HG03066 (cell line): ENCODE data around the gene PCDHB14.

Experiments used
- ATAC-seq: cut with Tn5 transposase; IDR thresholded peaks from one replicate; pipeline ENCODE4 v1.9.1; 2021; ENCODE audit warnings: low read depth; ENCODE audit not compliant: unreplicated experiment

PCDHB14 gene

DNA sequence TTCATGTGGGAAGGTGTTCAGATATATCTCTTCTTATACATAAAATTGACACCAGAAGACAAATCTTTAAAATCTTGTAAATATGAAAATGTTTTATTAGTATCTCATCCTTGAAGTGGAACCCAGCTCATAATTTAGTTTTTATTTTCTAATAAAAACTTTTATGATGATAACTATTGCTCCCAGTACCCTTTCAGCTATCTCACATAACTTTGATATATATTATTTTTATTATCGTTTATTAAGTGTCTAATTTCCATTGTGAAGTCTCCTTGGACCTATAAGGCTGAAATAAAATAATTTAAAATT, 38.0 kb downstream of the PCDHB14 start:
- ATAC-seq, result no peak

DNA sequence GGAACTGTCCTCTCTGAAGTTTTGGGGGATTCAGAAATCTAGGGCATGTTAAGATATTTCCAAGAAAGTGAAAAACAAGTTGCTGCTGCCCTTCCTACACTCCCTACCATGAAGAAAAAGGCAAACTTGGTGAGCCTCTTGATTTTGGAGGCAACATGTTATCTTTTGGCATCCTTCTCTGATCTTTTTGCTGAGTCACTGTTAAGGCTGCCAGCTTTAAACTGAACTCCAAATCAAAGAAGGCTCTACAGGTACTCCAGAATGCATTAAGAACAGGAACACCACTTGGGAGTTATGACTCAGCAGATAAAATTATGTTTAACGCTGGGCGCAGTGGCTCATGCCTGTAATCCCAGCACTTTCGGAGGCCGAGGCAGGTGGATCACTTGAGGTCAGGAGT, 46.1 kb downstream of the PCDHB14 start:
- no peak for ATAC-seq

DNA sequence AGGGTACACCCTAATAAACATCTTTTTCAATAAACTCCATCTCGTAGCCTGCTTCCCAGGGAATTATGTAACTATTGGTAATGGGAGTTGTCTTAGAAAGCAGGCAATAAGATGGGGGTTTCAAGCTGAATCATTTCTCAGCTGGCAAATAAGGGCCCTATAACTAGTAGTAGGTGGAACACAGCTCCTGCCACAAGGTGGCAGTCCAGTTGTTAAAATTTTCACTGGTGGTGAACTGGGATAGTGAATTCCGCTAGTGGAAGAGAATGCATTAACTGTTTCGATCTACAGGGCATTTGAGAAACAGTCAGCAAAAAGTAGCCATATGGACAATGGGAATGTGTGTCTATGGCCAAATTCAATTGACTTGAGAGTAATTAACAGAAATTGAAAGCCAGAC, 49.8 kb downstream of the PCDHB14 start:
- ATAC-seq, result no peak
